Nephron progenitor cell (in vitro differentiated cells): ENCODE results near the gene KIAA1328.

Source experiments
- DNase-seq: peaks from one replicate; pipeline ENCODE4 v3.0.0; 2021
- H3K27ac Mint-ChIP-seq: 2 replicates; pipeline ENCODE4 v1.8.0; 2021; ENCODE audit warnings: mild to moderate bottlenecking, moderate library complexity, mixed read lengths
- H3K27me3 Mint-ChIP-seq: 2 replicates; pipeline ENCODE4 v1.8.0; 2021; ENCODE audit warnings: mild to moderate bottlenecking, low read depth, mixed read lengths; ENCODE audit not compliant: poor library complexity
- H3K36me3 Mint-ChIP-seq: 2 replicates; pipeline ENCODE4 v1.8.0; 2021; ENCODE audit warnings: low read depth, mixed read lengths
- H3K4me1 Mint-ChIP-seq: 2 replicates; pipeline ENCODE4 v1.8.0; 2021; ENCODE audit warnings: mixed read lengths
- H3K4me3 Mint-ChIP-seq: 2 replicates; pipeline ENCODE4 v1.8.0; 2021; ENCODE audit warnings: mild to moderate bottlenecking, moderate library complexity, mixed read lengths
- H3K9me3 Mint-ChIP-seq: 2 replicates; pipeline ENCODE4 v1.8.0; 2021; ENCODE audit warnings: mild to moderate bottlenecking, moderate library complexity, mixed read lengths
- CTCF ChIP-seq: fragments of 200-600 bp; sonication (generic); IDR thresholded peaks from 2 replicates; pipeline ENCODE4 v1.5.0; 2021; ENCODE audit warnings: antibody characterized with exemption

KIAA1328 gene

GRCh38 chr18:37264956-37265355 is 436.0 kb downstream of the KIAA1328 start:
- DNase-seq, result no peak
- no peaks in the 10 kb centered on the region for H3K36me3 Mint-ChIP-seq
- H3K27me3 Mint-ChIP-seq, result peaks cover 24% of the 10 kb centered on the region
- no peak overlapping the region for H3K27ac Mint-ChIP-seq
- H3K9me3 Mint-ChIP-seq, result no peaks in the 10 kb centered on the region
- H3K4me1 Mint-ChIP-seq, result no peaks in the 10 kb centered on the region
- no peak for TF ChIP-seq CTCF
- H3K4me3 Mint-ChIP-seq, result no peak overlapping the region

- no peak for TF ChIP-seq CTCF
- no peak for DNase-seq
Observed at GRCh38 chr18:37265382-37265781, 436.5 kb downstream of the KIAA1328 start.

GRCh38 chr18:37266290-37266689 is 437.4 kb downstream of the KIAA1328 start:
- Mint-ChIP-seq H3K4me1 (no peaks in the 10 kb centered on the region), H3K36me3 (no peaks in the 10 kb centered on the region), H3K4me3 (no peak overlapping the region), H3K27ac (no peak overlapping the region), H3K9me3 (no peaks in the 10 kb centered on the region), H3K27me3 (peaks cover 27% of the 10 kb centered on the region)
- TF ChIP-seq CTCF, result peak; percentile 48
- peak; percentile 49 for DNase-seq

More at GRCh38 chr18:37265382-37265781, 436.5 kb downstream of the KIAA1328 start:
- no peaks in the 10 kb centered on the region for H3K36me3 Mint-ChIP-seq
- no peaks in the 10 kb centered on the region for H3K4me1 Mint-ChIP-seq
- no peaks in the 10 kb centered on the region for H3K9me3 Mint-ChIP-seq
- H3K27me3 Mint-ChIP-seq, result peaks cover 24% of the 10 kb centered on the region
- no peak overlapping the region for H3K4me3 Mint-ChIP-seq
- no peak overlapping the region for H3K27ac Mint-ChIP-seq

- Mint-ChIP-seq H3K4me3 (no peak overlapping the region), H3K4me1 (no peaks in the 10 kb centered on the region), H3K9me3 (peaks cover 4% of the 10 kb centered on the region), H3K27ac (no peak overlapping the region), H3K36me3 (no peaks in the 10 kb centered on the region), H3K27me3 (peaks cover 19% of the 10 kb centered on the region)
- DNase-seq, result peak; percentile 89
- TF ChIP-seq CTCF, result no peak
Observed at GRCh38 chr18:37270038-37270665, 441.2 kb downstream of the KIAA1328 start.

- Mint-ChIP-seq H3K36me3 (no peaks in the 10 kb centered on the region), H3K9me3 (peaks cover 7% of the 10 kb centered on the region), H3K4me3 (no peak overlapping the region), H3K27ac (no peak overlapping the region), H3K4me1 (peaks cover 2% of the 10 kb centered on the region), H3K27me3 (peaks cover 19% of the 10 kb centered on the region)
- DNase-seq, result no peak
- no peak for TF ChIP-seq CTCF
Observed at GRCh38 chr18:37270666-37271052, 441.7 kb downstream of the KIAA1328 start.

GRCh38 chr18:37272226-37272625 is 443.3 kb downstream of the KIAA1328 start:
- DNase-seq, result no peak
- no peak for TF ChIP-seq CTCF

More at GRCh38 chr18:37272226-37272625, 443.3 kb downstream of the KIAA1328 start:
- Mint-ChIP-seq H3K27me3 (peaks cover 16% of the 10 kb centered on the region), H3K9me3 (peaks cover 14% of the 10 kb centered on the region), H3K36me3 (no peaks in the 10 kb centered on the region), H3K4me3 (no peak overlapping the region), H3K27ac (no peak overlapping the region), H3K4me1 (peaks cover 9% of the 10 kb centered on the region)
